Dermis microvascular lymphatic vessel endothelial cell (primary cell): ENCODE measurements around the gene PHF20. TPM values are rescaled to one million over a fixed set of nuclear protein-coding genes. Genes with fewer than 3 reads are reported as not detected.
"Not testable (repeated sequence)": the region's sequence is repeated elsewhere in the genome, so short reads cannot be mapped to it uniquely, and the experiment has no call there.

ENCODE experiments used
- DNase-seq, 2 donors: peaks; one replicate each; pipeline versions ENCODE4 v3.0.0 to v3.0.0-alpha.2; 2010; ENCODE audit warnings: low read depth in 2 of 2
- total RNA-seq: library from RNA; depleted of rRNA; stranded (reverse); fragments of >200 nt; gene quantifications from 2 replicates; pipeline ENCODE4 v1.2.1, GENCODE V29; 2014

Gene PHF20
- total RNA-seq, 1 donor from 2014 or later = 22.1 TPM

GRCh38 chr20:35776513-35777101, 4.8 kb downstream of the PHF20 start:
- peak in 1 of 2 donors; percentile 50 for DNase-seq

GRCh38 chr20:35783811-35784210, 12.0 kb downstream of the PHF20 start:
- not testable (repeated sequence) for DNase-seq

- not testable (repeated sequence) for DNase-seq
These were observed 13.7 kb downstream of the PHF20 start for GRCh38 chr20:35785541-35785940.

GRCh38 chr20:35788796-35789195, 17.0 kb downstream of the PHF20 start:
- DNase-seq = no peak

- DNase-seq = no peak
These were observed 19.3 kb downstream of the PHF20 start for GRCh38 chr20:35791097-35791496.

GRCh38 chr20:35791821-35792220, 20.0 kb downstream of the PHF20 start:
- DNase-seq = no peak

- DNase-seq = no peak
These were observed 20.9 kb downstream of the PHF20 start for GRCh38 chr20:35792740-35793139.

GRCh38 chr20:35796571-35796970, 24.8 kb downstream of the PHF20 start:
- DNase-seq = no peak

- no peak for DNase-seq
These were observed 30.1 kb downstream of the PHF20 start for GRCh38 chr20:35801865-35802264.

GRCh38 chr20:35806075-35806474, 34.3 kb downstream of the PHF20 start:
- no peak for DNase-seq

- DNase-seq = no peak
These were observed 36.1 kb downstream of the PHF20 start for GRCh38 chr20:35807877-35808276.

- no peak for DNase-seq
These were observed 48.9 kb downstream of the PHF20 start for GRCh38 chr20:35820715-35821114.

- DNase-seq = no peak
These were observed 50.0 kb downstream of the PHF20 start for GRCh38 chr20:35821807-35822242.

- no peak for DNase-seq
These were observed 51.3 kb downstream of the PHF20 start for GRCh38 chr20:35823147-35823546.

- DNase-seq = no peak
These were observed 52.1 kb downstream of the PHF20 start for GRCh38 chr20:35823937-35824336.

- no peak for DNase-seq
These were observed 54.7 kb downstream of the PHF20 start for GRCh38 chr20:35826397-35826998.

GRCh38 chr20:35828434-35828833, 56.6 kb downstream of the PHF20 start:
- peak in 1 of 2 donors; percentile 28 for DNase-seq

GRCh38 chr20:35828916-35829315, 57.1 kb downstream of the PHF20 start:
- DNase-seq = no peak

- no peak for DNase-seq
These were observed 58.4 kb downstream of the PHF20 start for GRCh38 chr20:35830264-35830663.

GRCh38 chr20:35831029-35831428, 59.2 kb downstream of the PHF20 start:
- DNase-seq = no peak

GRCh38 chr20:35831971-35832370, 60.2 kb downstream of the PHF20 start:
- DNase-seq = no peak

- DNase-seq = no peak
These were observed 61.4 kb downstream of the PHF20 start for GRCh38 chr20:35833241-35833640.

- no peak for DNase-seq
These were observed 65.9 kb downstream of the PHF20 start for GRCh38 chr20:35837577-35838195.
